ENCODE data around the gene CSAD.

DNA sequence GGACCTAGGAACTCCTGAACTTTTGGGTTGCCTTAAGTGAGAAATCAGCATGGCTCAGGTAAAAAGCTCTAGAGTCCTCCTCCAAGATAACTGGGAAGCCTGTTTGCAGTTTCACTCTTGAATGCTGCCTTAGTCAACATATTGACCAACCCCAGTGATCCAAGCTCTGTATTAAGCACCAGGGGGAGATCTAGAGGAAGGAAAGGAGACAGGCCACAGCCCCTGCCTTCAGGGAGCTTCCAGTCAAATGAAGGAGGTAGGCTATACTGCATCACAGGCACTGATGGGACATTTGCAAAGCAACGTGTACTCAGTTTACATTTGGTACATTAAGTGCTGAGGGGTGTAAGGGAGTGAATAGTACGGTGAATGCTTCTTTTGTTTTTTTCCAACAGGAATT, 1.2 kb upstream of the CSAD start:
- TF ChIP-seq, protein P1, sequence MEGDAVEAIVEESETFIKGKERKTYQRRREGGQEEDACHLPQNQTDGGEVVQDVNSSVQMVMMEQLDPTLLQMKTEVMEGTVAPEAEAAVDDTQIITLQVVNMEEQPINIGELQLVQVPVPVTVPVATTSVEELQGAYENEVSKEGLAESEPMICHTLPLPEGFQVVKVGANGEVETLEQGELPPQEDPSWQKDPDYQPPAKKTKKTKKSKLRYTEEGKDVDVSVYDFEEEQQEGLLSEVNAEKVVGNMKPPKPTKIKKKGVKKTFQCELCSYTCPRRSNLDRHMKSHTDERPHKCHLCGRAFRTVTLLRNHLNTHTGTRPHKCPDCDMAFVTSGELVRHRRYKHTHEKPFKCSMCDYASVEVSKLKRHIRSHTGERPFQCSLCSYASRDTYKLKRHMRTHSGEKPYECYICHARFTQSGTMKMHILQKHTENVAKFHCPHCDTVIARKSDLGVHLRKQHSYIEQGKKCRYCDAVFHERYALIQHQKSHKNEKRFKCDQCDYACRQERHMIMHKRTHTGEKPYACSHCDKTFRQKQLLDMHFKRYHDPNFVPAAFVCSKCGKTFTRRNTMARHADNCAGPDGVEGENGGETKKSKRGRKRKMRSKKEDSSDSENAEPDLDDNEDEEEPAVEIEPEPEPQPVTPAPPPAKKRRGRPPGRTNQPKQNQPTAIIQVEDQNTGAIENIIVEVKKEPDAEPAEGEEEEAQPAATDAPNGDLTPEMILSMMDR (IDR thresholded peaks at IDR 0.05), result no peak
- no peak for TF ChIP-seq POLR2A (IDR thresholded peaks at IDR 0.05)
